Measurements from ENCODE around the gene RIMS1.

- TF ChIP-seq, protein P1, sequence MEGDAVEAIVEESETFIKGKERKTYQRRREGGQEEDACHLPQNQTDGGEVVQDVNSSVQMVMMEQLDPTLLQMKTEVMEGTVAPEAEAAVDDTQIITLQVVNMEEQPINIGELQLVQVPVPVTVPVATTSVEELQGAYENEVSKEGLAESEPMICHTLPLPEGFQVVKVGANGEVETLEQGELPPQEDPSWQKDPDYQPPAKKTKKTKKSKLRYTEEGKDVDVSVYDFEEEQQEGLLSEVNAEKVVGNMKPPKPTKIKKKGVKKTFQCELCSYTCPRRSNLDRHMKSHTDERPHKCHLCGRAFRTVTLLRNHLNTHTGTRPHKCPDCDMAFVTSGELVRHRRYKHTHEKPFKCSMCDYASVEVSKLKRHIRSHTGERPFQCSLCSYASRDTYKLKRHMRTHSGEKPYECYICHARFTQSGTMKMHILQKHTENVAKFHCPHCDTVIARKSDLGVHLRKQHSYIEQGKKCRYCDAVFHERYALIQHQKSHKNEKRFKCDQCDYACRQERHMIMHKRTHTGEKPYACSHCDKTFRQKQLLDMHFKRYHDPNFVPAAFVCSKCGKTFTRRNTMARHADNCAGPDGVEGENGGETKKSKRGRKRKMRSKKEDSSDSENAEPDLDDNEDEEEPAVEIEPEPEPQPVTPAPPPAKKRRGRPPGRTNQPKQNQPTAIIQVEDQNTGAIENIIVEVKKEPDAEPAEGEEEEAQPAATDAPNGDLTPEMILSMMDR (IDR thresholded peaks at IDR 0.05; ENCODE audit: low read length) = no peak
- no peak for TF ChIP-seq EZH2 (optimal IDR thresholded peaks at IDR 0.05; ENCODE audit: low read depth, low read length)
These were observed 42.7 kb downstream of the RIMS1 start for GRCh38 chr6:71929047-71929446.
